ENCODE measurements around the gene TMEM170B.
"Not testable (repeated sequence)": the region's sequence is repeated elsewhere in the genome, so short reads cannot be mapped to it uniquely, and the experiment has no call there.

Gene TMEM170B

DNA sequence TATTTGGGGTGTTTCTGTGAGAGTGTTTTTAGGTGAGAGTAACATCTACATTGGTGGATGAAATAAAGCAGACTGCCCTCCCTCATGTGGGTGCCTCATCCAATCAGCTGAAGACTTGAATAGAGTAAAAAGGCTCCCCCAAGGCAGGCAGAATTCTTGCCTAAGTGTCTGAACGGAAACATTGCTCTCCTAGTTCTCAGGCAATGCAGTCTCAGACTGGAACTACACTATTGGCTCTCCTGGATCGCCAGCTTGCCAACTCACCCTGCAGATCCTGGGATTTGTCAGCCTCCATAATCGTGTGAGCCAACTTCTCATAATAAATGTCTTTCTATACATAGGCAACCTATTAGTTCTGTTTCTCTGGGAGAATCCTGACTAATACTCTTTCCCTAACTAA, 5.5 kb upstream of the TMEM170B start:
- no peak for DNase-seq

DNA sequence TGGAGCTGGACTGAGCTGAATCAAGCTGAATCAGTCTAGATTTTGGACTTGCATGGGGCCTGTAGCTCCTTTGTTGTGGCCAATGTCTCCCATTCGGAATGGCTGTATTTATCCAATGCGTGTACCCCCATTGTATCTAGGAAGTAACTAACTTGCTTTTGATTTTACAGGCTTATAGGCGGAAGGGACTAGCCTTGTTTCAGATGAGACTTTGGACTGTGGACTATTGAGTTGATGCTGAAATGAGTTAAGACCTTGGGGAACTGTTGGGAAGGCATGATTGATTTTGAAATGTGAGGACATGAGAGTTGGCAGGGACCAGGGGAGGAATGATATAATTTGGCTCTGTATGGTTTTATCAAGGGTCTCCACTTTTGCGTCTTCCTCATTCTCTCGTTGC, 3.0 kb upstream of the TMEM170B start:
- no peak for DNase-seq

DNA sequence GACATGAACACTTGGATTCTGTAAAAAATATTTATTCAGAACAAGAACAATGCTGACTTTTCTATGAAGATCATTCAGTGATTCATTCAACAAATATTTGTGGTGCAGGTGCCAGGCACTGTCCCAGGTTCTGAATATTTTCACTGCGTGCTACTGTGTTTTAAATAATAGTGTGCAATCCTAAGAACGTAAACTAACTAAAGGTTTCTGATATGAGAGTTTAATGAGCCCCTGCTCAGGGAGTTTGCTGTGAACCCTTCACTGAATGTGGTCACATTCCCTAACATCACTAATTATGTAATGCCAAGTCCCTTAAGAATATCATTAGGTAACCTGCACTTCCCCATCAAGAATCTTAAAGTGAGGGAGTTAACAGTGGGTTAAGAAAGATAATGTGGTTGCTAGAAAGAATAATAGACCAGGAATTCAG, 1.7 kb upstream of the TMEM170B start:
- DNase-seq = no peak

DNA sequence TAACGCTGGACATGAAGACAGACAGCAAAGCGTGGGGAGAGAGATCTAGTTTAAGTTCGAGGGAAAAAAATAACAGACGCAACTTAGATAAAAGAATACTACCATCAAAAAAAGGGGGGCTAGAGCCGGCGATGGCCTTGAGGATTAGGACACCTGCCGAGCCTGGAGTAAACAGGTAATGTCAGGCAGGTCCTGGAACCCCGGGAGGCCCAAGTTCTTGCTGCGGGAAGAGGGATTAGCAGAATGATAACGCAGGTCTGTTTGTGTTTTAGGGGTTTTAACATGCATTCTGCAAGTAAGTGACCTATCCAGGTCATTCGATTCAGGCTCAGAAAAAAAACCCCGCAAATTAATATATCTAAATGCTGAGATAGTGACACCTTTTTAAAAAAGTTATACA, 754 bp upstream of the TMEM170B start:
- DNase-seq = no peak

DNA sequence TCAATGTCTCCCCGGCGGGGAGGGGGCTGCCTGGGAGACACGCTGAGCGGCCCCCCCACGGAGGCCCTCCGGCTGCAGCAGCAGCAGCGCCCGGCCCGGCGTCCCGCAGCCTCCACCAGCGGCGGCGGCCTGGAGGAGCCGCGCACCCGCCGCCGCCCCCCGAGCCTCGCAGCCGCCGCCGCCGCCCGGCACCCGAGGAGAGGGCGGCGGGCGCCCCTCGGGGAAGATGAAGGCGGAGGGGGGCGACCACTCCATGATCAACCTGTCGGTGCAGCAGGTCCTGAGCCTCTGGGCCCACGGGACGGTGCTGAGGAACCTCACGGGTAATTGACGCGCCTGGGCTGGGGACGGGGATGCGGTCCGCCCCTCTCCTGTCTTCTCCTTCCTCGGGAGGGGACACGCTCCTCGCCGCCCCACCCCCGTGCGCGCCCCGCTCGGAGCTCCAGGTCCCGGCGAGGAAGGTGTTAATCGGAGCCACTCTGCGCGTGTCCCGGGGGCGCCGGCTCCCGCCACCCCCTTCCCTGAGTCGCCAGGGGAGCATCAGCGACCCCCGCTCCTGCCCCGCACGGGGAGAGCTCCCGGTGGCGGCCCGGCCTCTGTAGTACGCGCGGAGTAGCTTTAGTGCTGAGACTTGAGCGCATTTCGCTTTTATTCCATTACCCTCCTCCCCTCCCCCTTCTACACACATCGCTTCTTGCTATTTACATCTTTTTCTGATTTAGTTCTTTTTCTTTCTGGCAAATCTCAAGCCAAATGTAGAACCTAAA, 686 bp downstream of the TMEM170B start:
- no peak for DNase-seq

DNA sequence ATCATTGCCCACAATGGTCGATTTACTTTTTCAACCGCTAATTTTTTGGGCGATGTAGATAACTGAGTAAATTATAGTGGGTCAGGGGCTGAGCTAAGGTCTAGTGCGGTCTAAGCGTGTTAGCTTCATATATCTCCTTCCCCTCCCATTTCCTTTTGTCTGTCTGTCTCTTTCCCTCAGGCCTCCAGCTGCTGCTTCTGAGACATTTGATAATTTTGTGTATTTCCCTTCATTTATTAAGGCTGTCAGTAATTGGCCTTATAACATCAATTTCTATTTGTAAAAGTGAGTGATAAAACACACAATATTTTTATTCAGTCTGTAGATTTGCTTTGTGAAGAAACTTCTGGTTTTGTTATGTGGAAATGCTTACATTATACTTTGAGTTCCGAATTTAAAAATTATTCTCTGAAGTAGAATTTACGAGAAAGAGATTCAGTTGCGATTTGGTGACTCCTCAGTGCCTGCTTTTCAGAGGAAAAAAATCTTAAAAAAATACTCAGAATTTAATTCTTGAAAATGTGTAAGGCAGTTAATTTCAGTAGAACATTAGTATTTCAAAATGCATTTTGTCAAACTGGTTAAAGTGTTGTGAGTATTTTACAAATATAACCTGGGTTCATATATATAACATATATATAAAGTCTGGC, 1.4 kb downstream of the TMEM170B start:
- DNase-seq = no peak

DNA sequence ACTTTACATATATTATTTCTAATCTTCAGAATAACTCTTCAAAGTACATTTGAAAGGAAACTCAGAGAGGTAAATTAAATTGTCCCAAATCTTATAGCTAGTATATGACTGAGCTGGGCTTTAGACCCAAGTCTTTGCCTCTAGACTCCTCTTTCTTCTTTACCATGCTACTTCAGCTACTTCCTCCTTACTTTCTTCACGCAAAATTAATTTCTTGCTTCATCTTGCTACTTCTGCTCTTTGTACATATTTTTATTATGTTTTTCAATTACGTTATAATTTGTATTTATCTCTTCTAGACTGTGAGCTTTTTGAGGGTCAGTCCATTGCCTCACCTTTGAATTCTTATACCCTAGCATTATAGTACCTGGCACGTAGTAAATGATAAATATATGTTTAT, 5.3 kb downstream of the TMEM170B start:
- no peak for DNase-seq

DNA sequence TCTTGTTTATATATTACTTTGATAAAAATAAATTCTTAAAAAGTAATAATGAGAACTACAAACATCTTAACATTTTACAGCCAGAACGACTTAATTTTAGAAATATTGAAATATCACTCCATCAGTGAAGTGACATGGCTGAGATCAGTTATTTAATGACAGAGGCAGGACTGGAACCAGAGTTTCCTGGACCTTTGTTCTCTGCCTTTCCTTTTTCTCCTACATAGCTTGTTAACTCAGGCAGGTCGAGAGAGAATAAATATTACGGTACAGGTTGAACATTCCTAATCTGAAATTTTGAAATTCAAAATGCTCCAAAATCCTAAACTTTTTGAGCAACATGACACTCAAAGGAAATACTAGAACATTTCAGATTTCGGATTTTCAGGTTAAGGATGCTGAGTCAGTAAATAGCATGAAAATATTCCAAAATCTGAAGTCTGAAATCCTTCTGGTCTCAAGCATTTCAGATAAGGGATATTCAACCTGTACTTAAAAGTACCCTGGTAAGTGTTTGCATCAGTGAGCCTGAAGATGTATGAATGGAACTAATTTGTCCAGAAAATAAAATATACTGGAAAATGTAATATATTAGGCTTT, 6.5 kb downstream of the TMEM170B start:
- DNase-seq = no peak

DNA sequence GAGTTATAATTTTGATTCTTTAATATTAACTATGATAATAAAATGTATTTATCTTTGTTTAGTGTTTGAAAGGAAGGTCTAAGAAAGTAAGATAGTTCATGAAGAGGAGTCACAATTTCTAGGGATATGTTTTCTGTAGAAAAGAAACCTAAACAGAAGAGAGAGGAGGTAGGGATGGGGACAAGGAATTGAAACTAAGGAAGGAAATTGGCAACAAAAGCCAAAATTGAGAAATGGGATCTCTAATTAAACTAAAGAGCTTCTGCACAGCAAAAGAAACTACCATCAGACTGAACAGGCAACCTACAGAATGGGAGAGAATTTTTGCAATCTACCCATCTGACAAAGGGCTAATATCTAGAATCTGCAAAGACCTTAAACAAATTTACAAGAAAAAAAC, 10.3 kb downstream of the TMEM170B start:
- not testable (repeated sequence) for DNase-seq

DNA sequence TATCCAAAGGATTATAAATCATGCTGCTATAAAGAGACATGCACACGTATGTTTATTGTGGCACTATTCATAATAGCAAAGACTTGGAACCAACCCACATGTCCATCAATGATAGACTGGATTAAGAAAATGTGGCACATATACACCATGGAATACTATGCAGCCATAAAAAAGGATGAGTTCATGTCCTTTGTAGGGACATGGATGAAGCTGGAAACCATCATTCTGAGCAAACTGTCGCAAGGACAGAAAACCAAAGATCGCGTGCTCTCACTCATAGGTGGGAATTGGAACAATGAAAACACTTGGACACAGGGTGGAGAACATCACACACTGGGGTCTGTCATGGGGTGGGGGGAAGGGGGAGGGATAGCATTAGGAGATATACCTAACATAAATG, 11.0 kb downstream of the TMEM170B start:
- not testable (repeated sequence) for DNase-seq

DNA sequence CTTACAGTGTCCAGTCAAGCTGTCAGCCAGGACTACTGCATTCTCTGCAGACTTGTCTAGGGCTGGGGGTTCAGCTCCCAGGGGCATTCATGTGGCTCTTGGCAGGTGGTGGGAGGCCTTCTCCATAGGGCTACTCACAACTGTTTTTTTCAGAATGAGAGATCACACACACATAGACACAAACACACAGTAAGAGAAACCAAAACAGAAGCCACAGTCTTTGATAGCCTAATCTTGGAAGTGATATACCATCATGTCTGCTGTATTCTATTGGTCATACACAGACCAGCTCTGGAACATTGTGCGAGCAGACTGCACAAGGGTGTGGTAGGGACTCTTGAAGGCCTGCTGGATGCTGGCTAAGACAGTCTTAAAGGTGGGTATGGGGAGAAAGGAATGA, 13.5 kb downstream of the TMEM170B start:
- no peak for DNase-seq

DNA sequence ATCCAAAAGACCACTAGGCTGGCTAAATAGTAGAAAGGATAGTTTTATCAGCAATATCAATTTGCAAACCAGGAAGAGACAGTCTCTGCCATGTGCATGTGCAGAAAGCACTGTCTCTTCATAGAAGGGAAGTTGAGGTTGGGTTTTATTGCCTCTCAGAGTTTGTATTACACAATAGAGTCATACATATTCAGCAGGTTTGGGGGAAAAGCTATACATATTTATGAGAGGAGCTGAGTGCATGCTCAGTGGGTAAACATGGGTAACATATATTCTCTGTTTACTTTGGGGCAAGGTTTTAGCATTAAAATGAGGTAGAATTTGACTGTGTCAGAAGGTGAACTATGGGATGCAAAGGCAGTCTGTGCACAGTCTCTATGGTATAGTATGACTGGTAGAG, 14.9 kb downstream of the TMEM170B start:
- DNase-seq = no peak

DNA sequence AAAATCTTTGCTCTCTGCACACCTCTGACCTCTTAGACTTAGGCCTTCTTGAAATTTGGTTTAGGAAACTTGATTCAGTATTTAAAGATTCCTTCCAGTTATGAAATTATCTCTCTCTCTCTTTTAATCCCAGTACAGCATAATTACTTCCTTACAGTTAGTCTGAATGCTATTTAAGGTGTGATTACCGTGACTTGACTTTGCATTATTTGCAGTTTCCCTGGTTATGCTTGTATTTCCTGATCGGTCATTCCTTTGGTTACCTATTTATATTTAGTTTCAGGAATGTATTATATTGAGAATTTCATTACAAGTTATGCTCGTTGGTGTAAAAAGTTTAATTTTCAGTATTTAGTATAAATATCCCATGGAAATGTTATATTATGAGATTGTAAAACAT, 16.3 kb downstream of the TMEM170B start:
- DNase-seq = no peak

DNA sequence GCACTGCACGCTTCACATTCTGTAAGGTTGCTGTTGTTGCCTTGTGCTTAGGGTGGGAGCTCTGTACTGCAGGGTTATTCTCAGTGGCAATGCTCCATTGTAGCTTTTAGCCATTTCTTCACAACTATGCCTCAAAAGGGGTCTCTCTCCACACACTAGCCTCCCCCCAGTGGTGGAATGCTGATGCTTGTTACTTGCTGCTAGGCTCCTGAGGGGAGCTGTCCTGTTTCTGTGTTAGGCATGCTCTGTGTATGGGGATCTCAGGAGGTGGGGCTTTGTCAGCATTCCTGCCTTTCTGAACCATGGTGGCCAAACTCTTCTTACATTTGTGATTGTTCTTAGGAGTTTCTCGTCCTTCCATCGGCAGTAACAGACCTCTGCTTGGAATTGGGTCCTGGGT, 18.8 kb downstream of the TMEM170B start:
- DNase-seq = no peak

DNA sequence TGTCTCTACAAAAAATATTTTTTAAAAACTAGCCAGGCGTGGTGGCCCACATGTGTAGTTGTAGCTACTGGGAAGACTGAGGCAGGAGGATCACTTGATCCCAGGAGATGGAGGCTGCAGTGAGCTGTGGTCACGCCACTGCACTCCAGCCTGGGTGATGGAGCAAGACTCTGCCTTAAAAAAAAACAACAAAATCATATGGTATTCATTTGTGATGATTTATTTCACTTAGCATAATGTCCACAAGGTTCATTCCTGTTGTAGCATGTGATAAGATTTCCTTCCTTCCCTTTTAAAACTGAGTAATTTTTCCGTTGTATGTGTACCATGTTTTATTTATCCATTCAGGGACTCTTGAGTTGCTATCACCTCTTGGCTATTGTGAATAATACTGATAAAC, 26.2 kb downstream of the TMEM170B start:
- no peak for DNase-seq

DNA sequence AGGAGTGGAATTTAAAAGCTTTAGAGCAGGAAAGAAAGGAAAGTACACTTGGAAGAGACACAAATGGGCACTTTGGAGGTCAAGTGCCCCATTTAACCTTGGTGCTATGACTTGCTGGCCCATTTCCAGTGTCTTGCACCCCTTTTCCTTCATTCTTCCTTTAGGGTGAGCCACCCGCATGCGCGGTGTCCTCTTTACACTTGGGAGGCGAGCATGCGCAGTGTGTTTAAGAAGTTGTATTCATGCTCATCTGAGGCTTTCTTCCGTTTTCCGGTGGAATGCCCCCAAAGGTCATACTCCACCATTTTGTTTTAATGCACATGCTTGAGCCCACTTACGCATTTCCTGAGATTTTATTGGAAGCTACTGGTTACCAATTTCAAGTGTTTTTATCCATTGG, 29.1 kb downstream of the TMEM170B start:
- DNase-seq = no peak

DNA sequence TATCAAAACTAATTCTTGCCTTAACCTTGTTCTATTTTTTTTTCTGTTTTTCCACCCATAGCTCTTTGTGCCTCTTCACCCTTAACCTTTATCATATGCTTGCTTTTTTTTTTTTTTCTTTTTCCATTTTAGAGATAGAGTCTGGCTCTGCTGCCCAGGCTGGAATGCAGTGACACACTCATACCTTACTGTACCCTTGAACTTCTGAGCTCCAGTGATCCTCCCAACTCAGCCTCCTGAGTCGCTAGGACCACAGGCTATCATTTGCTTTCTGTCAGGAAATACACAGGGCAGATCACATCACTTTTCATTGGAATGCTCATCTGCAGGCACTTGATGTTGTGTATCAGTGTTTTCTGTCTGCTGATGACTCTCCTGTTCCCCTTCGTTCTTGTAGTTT, 33.5 kb downstream of the TMEM170B start:
- no peak for DNase-seq

DNA sequence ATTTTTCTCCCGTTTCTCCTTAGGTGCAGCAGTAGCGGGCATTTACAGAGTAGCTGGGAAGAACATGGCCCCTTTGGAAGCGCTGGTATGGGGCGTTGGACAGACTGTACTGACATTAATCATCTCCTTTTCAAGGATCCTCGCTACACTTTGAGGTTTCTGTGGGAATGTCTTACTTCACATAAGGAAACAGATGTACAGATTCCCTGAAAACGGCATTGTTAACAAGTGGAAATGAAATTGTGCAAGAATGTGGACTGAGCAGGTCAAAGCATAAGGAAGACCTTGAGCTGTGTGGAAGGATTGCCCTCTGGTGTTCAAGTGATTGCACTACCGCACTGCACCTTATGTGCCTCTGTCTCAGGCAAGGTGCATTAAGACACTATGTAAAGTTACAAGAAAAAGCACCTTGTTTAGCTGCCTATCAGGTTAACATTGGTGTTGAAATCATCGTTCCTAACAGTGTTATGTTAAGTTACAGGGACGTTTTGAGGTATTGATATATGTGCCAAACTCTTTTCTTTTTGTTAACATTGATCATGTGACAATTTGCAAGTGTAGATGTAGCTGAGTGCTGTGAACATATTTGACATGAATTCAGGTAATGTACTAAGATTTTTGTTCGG, 38.0 kb downstream of the TMEM170B start:
- peak; percentile 21 for DNase-seq

DNA sequence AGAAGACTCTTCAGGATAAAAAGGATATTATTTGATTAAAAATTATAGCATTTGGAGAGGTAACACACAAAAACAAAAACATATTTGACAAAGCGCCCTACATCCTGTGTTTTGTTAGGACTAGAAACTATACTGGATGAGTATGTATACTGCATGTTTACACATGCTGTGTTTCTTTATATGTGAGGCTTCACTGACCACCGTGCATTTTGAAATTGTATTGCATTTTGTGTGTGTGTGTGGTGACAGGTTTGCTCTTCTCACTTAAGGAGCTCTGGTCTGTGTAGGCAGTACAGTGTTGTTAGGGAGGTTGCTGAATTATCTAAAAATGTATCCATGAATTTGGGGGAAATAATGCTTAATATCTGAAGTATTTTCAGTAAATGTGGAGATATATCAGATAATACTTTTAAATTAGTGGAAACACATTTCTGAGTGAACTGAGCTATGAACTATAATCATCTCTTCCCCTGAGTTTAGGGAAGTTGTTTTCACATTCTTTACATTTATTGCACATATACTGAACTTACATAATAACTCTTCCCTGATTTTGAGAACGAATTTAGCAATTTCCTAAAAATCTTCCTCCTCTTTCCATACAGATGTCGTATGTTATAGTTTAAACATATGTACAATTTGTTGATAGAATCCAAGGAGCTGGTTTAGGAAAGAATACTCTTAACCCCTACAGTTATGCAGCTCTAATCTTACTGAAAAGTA, 43.3 kb downstream of the TMEM170B start:
- no peak for DNase-seq

DNA sequence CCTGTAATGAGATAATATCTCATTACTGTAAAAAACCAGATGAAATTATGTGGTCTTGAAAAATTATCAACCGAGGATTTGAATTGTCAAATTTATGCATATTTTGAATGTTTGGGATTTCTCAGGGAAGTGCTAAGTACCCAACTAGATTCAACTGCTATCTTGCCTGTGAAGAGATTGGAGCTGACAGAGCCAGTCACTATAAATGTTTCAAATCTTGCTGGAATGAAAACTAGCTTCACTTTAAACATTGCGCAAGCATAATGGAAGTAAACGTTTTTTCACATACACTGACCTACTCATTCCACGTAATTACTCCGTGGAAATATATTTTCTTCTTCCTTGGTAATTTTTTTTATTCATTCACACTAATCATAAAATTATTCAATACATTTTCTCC, 46.7 kb downstream of the TMEM170B start:
- no peak for DNase-seq

DNA sequence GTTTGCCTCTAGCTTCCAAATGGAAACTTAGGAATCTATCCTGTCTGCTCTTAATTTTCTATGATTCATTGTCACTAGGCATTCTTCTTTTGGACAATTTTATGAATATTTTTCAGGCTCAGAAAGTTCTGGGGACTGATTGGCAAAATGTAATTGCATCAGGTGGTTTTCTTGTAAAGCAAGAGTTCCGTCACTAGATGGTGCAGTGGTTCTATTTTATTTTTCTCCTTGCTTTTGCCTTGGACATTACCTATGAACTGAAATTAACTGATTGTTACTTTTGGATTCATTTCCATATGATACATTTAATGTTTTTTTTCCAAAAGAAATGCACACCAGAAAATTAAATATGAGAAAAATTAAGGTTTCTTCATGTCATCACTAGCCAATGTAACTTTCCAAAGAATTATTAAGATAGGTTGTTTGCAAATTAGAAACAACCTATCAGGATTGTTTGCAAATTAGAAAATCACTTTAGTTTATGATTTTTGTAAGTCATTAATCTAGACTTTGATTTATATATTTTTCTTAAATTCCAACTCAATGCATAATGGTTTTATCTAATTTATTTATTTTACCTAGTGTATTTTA, 48.0 kb downstream of the TMEM170B start:
- no peak for DNase-seq

DNA sequence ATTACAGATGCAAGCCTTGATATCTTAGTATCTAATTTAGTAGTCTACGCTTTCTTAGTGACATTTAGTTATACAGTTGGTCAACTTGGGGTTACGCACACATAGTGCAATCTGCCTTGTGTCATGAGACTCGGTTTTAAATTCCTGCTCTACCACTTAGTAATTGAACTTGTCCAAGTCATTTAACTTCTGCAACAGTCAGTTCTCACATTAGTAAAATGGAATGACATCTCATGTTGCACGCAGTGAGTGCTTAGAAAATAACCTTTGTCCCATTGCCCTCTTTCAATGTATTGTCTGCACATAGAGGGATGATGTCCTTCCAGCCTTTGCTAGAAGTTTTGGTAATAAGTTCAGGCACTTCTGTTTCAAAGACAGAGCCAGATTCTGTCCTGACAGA, 48.6 kb downstream of the TMEM170B start:
- DNase-seq = no peak

DNA sequence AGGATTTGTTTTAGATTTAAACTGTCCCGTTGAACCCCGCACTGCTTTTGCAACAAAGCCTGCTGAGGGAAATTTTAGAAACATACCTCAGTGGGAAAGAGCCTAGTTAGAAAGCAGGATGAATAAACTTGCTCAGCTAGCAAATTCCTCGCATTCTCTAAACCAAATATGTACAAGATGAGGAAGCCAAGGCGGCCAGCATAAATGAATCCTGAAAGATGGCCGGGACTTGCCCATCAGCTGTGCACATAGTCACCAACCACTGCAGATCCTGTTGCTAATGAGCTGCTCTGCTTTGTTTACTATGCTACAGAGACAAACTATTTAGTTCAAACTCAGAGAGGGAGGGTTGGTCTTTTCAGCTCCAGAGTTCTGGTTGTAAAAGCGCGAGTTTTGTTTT, 49.0 kb downstream of the TMEM170B start:
- no peak for DNase-seq

All from NK-92 treated with Interleukin-12 subunit alpha and Interleukin-12 subunit beta, amount 100 ng/mL, for 24 hours (cell line).